Cardiac muscle cell (in vitro differentiated cells and primary cell): ENCODE data around the gene SLC35A2. TPM values are rescaled to one million over a fixed set of nuclear protein-coding genes. Genes with fewer than 3 reads are reported as not detected.
"Not testable (repeated sequence)": the region's sequence is repeated elsewhere in the genome, so short reads cannot be mapped to it uniquely, and the experiment has no call there.

Experiments
- DNase-seq, 2 donors: peaks; one replicate each; pipeline versions ENCODE4 v3.0.0 to v3.0.0-alpha.2; 2010 to 2017; ENCODE audit warnings: low read depth in 1 of 2, low spot score in 1 of 2
- H3K27ac ChIP-seq: fragments of 200-600 bp; sonication (generic); 2 replicates; pipeline ENCODE4 v1.5.1; 2016
- H3K27me3 ChIP-seq: fragments of 200-600 bp; sonication (generic); 2 replicates; pipeline ENCODE4 v1.6.0; 2016; ENCODE audit warnings: control low read depth
- H3K36me3 ChIP-seq: fragments of 200-600 bp; sonication (generic); 2 replicates; pipeline ENCODE4 v1.5.1; 2016; ENCODE audit warnings: control low read depth
- H3K4me1 ChIP-seq: fragments of 200-600 bp; sonication (generic); 2 replicates; pipeline ENCODE4 v1.8.1; 2017; ENCODE audit warnings: low read depth, mild to moderate bottlenecking, mixed run types
- H3K4me3 ChIP-seq: fragments of 200-600 bp; sonication (generic); 2 replicates; pipeline ENCODE4 v1.5.1; 2016; ENCODE audit warnings: mild to moderate bottlenecking
- H3K9me3 ChIP-seq: fragments of 200-600 bp; sonication (generic); 2 replicates; pipeline ENCODE4 v1.5.1; 2017; ENCODE audit warnings: low read depth, mild to moderate bottlenecking, control low read depth
- CTCF ChIP-seq: IDR thresholded peaks from 2 replicates; pipeline ENCODE4 v1.5.1; 2012; ENCODE audit warnings: low read depth, mild to moderate bottlenecking, low read length
- polyA plus RNA-seq: library from polyadenylated mRNA; unstranded; fragments of >200 nt; fragmentation: Nextera tagmentation; extraction: Ambion mirVana; gene quantifications from 2 replicates; pipeline ENCODE4 v1.2.1, GENCODE V29; 2016
- total RNA-seq: library from RNA; depleted of rRNA; stranded (reverse); fragments of >200 nt; gene quantifications from 2 replicates; pipeline ENCODE4 v1.2.3, GENCODE V29; 2016

Gene SLC35A2
- total and polyA plus RNA-seq, 2 experiments from 2014 or later = 22.2 to 41.8 TPM

- DNase-seq = no peak
These were observed 21.0 kb downstream of the SLC35A2 start for GRCh38 chrX:48890296-48890925.

GRCh38 chrX:48886586-48886985, 24.9 kb downstream of the SLC35A2 start:
- not testable (repeated sequence) for H3K27ac ChIP-seq, H3K4me3 ChIP-seq, H3K36me3 ChIP-seq, H3K27me3 ChIP-seq, DNase-seq, H3K9me3 ChIP-seq, H3K4me1 ChIP-seq

More at GRCh38 chrX:48890296-48890925, 21.0 kb downstream of the SLC35A2 start:
- H3K36me3 ChIP-seq = no peaks in the 10 kb centered on the region
- no peaks in the 10 kb centered on the region for H3K9me3 ChIP-seq
- H3K27ac ChIP-seq = no peak overlapping the region
- peaks cover 2% of the 10 kb centered on the region for H3K4me1 ChIP-seq
- no peaks in the 10 kb centered on the region for H3K27me3 ChIP-seq
- TF ChIP-seq CTCF = no peak
- peak overlapping the region; percentile 57 for H3K4me3 ChIP-seq

- no peaks in the 10 kb centered on the region for H3K36me3 ChIP-seq
- no peak overlapping the region for H3K4me3 ChIP-seq
- no peaks in the 10 kb centered on the region for H3K4me1 ChIP-seq
- no peak for DNase-seq
- H3K27me3 ChIP-seq = no peaks in the 10 kb centered on the region
- no peaks in the 10 kb centered on the region for H3K9me3 ChIP-seq
- H3K27ac ChIP-seq = no peak overlapping the region
- TF ChIP-seq CTCF = no peak
These were observed 27.7 kb downstream of the SLC35A2 start for GRCh38 chrX:48883729-48884128.

- H3K36me3 ChIP-seq, DNase-seq, H3K27me3 ChIP-seq, H3K4me1 ChIP-seq, H3K4me3 ChIP-seq, H3K27ac ChIP-seq, H3K9me3 ChIP-seq: not testable (repeated sequence)
These were observed 34.5 kb downstream of the SLC35A2 start for GRCh38 chrX:48876944-48877343.

- not testable (repeated sequence) for H3K4me3 ChIP-seq, H3K36me3 ChIP-seq, H3K27me3 ChIP-seq
These were observed 39.4 kb downstream of the SLC35A2 start for GRCh38 chrX:48872017-48872416.

GRCh38 chrX:48864210-48864609, 47.2 kb downstream of the SLC35A2 start:
- no peak overlapping the region for H3K27ac ChIP-seq
- no peaks in the 10 kb centered on the region for H3K9me3 ChIP-seq
- TF ChIP-seq CTCF = no peak
- no peaks in the 10 kb centered on the region for H3K36me3 ChIP-seq
- no peak overlapping the region for H3K4me3 ChIP-seq
- H3K27me3 ChIP-seq = no peaks in the 10 kb centered on the region
- no peaks in the 10 kb centered on the region for H3K4me1 ChIP-seq
- peak in 1 of 2 donors; percentile 48 for DNase-seq

More at GRCh38 chrX:48872017-48872416, 39.4 kb downstream of the SLC35A2 start:
- H3K9me3 ChIP-seq, DNase-seq, H3K27ac ChIP-seq, H3K4me1 ChIP-seq: not testable (repeated sequence)

GRCh38 chrX:48854898-48855297, 56.5 kb downstream of the SLC35A2 start:
- Histone ChIP-seq H3K27me3 (no peaks in the 10 kb centered on the region), H3K4me3 (no peak overlapping the region), H3K4me1 (no peaks in the 10 kb centered on the region), H3K27ac (no peak overlapping the region), H3K36me3 (no peaks in the 10 kb centered on the region), H3K9me3 (no peaks in the 10 kb centered on the region)
- peak; percentile 40 for TF ChIP-seq CTCF
- peak in 1 of 2 donors; percentile 11 for DNase-seq

GRCh38 chrX:48854121-48854804, 57.2 kb downstream of the SLC35A2 start:
- H3K4me1 ChIP-seq, H3K27ac ChIP-seq, DNase-seq: not testable (repeated sequence)

GRCh38 chrX:48853494-48853893, 58.0 kb downstream of the SLC35A2 start:
- H3K4me3 ChIP-seq, H3K27me3 ChIP-seq, H3K36me3 ChIP-seq, H3K4me1 ChIP-seq, H3K9me3 ChIP-seq, H3K27ac ChIP-seq, DNase-seq: not testable (repeated sequence)

More at GRCh38 chrX:48854121-48854804, 57.2 kb downstream of the SLC35A2 start:
- not testable (repeated sequence) for H3K9me3 ChIP-seq, H3K27me3 ChIP-seq, H3K4me3 ChIP-seq, H3K36me3 ChIP-seq
